GM23338 (cell line): Measurements from ENCODE around the gene TEKTIP1.

Experiments
- CREB1 ChIP-seq: fragments of 250-450 bp; sonication (Bioruptor Pico); IDR thresholded peaks from 2 replicates; pipeline ENCODE4 v1.5.0; 2020; ENCODE audit warnings: low read depth, mild to moderate bottlenecking, moderate library complexity
- EZH2 ChIP-seq: fragments of 200-600 bp; sonication (generic); IDR thresholded peaks from one replicate; pipeline ENCODE4 v1.8.0; 2017; ENCODE audit warnings: antibody characterized with exemption, mild to moderate bottlenecking, low read depth; ENCODE audit not compliant: unreplicated experiment
- EZH2phosphoT487 ChIP-seq: fragments of 200-600 bp; sonication (generic); IDR thresholded peaks from one replicate; pipeline ENCODE4 v1.8.1; 2018; ENCODE audit warnings: antibody characterized with exemption; ENCODE audit not compliant: unreplicated experiment
- JUNB ChIP-seq: IDR thresholded peaks from one replicate; pipeline ENCODE4 v1.6.1; 2016; ENCODE audit warnings: antibody characterized with exemption; ENCODE audit not compliant: unreplicated experiment
- POLR2AphosphoS5 ChIP-seq: IDR thresholded peaks from 2 replicates; pipeline ENCODE4 v1.6.1; 2016; ENCODE audit warnings: antibody characterized with exemption, low read depth
- STAT1 ChIP-seq: IDR thresholded peaks from one replicate; pipeline ENCODE4 v1.6.1; 2016; ENCODE audit warnings: antibody characterized with exemption; ENCODE audit not compliant: unreplicated experiment
- TF ChIP-seq, protein P1 (sequence below), 2 experiments: fragments of 200-600 bp in 1 of 2; sonication (generic) in 1 of 2; conservative IDR thresholded peaks; 2 replicates each; pipeline versions ENCODE4 v1.5.1 to v1.6.1; 2016 to 2017; ENCODE audit warnings: antibody characterized with exemption in 2 of 2, low read depth in 2 of 2, mild to moderate bottlenecking in 2 of 2, moderate library complexity in 1 of 2
- TF ChIP-seq, protein P2 (sequence below): fragments of 250-450 bp; sonication (Bioruptor Pico); IDR thresholded peaks from 2 replicates; pipeline ENCODE4 v1.5.0; 2020; ENCODE audit warnings: mild to moderate bottlenecking, moderate library complexity
- TF ChIP-seq, protein P3 (sequence below): IDR thresholded peaks from one replicate; pipeline ENCODE4 v1.6.1; 2018; ENCODE audit warnings: antibody characterized with exemption; ENCODE audit not compliant: unreplicated experiment
- TF ChIP-seq, protein P4 (sequence below): IDR thresholded peaks from 2 replicates; pipeline ENCODE4 v1.6.1; 2016; ENCODE audit warnings: antibody characterized with exemption

DNA sequence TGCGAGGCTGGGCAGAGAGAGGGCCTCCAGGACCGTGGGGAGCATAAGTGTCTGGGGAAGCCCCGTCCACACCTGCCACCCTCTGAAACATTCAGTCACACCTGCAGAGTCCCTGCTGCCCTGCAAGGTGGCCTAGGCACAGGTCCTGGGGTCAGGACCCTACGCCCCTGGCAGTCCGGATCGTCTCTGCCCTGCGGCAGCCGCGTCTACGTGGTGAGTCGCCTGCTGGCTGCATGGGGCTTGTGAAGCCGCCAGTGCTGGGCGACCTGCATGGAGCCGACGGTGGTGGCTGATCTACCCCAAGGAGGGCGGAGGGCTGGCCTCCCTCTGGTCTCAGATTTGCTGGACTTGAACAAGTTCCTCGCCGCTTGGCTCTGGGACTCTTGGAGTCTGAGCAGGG, 19.8 kb upstream of the TEKTIP1 start:
- TF ChIP-seq EZH2 (no peak), POLR2AphosphoS5 (no peak), JUNB (no peak), CREB1 (CRISPR knock-in tag) (no peak), EZH2phosphoT487 (no peak), STAT1 (no peak)
- TF ChIP-seq, protein P1, sequence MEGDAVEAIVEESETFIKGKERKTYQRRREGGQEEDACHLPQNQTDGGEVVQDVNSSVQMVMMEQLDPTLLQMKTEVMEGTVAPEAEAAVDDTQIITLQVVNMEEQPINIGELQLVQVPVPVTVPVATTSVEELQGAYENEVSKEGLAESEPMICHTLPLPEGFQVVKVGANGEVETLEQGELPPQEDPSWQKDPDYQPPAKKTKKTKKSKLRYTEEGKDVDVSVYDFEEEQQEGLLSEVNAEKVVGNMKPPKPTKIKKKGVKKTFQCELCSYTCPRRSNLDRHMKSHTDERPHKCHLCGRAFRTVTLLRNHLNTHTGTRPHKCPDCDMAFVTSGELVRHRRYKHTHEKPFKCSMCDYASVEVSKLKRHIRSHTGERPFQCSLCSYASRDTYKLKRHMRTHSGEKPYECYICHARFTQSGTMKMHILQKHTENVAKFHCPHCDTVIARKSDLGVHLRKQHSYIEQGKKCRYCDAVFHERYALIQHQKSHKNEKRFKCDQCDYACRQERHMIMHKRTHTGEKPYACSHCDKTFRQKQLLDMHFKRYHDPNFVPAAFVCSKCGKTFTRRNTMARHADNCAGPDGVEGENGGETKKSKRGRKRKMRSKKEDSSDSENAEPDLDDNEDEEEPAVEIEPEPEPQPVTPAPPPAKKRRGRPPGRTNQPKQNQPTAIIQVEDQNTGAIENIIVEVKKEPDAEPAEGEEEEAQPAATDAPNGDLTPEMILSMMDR (conservative IDR thresholded peaks at IDR 0.05; ENCODE audit: low read depth in 2 of 2) = no peak
- TF ChIP-seq, protein P2, sequence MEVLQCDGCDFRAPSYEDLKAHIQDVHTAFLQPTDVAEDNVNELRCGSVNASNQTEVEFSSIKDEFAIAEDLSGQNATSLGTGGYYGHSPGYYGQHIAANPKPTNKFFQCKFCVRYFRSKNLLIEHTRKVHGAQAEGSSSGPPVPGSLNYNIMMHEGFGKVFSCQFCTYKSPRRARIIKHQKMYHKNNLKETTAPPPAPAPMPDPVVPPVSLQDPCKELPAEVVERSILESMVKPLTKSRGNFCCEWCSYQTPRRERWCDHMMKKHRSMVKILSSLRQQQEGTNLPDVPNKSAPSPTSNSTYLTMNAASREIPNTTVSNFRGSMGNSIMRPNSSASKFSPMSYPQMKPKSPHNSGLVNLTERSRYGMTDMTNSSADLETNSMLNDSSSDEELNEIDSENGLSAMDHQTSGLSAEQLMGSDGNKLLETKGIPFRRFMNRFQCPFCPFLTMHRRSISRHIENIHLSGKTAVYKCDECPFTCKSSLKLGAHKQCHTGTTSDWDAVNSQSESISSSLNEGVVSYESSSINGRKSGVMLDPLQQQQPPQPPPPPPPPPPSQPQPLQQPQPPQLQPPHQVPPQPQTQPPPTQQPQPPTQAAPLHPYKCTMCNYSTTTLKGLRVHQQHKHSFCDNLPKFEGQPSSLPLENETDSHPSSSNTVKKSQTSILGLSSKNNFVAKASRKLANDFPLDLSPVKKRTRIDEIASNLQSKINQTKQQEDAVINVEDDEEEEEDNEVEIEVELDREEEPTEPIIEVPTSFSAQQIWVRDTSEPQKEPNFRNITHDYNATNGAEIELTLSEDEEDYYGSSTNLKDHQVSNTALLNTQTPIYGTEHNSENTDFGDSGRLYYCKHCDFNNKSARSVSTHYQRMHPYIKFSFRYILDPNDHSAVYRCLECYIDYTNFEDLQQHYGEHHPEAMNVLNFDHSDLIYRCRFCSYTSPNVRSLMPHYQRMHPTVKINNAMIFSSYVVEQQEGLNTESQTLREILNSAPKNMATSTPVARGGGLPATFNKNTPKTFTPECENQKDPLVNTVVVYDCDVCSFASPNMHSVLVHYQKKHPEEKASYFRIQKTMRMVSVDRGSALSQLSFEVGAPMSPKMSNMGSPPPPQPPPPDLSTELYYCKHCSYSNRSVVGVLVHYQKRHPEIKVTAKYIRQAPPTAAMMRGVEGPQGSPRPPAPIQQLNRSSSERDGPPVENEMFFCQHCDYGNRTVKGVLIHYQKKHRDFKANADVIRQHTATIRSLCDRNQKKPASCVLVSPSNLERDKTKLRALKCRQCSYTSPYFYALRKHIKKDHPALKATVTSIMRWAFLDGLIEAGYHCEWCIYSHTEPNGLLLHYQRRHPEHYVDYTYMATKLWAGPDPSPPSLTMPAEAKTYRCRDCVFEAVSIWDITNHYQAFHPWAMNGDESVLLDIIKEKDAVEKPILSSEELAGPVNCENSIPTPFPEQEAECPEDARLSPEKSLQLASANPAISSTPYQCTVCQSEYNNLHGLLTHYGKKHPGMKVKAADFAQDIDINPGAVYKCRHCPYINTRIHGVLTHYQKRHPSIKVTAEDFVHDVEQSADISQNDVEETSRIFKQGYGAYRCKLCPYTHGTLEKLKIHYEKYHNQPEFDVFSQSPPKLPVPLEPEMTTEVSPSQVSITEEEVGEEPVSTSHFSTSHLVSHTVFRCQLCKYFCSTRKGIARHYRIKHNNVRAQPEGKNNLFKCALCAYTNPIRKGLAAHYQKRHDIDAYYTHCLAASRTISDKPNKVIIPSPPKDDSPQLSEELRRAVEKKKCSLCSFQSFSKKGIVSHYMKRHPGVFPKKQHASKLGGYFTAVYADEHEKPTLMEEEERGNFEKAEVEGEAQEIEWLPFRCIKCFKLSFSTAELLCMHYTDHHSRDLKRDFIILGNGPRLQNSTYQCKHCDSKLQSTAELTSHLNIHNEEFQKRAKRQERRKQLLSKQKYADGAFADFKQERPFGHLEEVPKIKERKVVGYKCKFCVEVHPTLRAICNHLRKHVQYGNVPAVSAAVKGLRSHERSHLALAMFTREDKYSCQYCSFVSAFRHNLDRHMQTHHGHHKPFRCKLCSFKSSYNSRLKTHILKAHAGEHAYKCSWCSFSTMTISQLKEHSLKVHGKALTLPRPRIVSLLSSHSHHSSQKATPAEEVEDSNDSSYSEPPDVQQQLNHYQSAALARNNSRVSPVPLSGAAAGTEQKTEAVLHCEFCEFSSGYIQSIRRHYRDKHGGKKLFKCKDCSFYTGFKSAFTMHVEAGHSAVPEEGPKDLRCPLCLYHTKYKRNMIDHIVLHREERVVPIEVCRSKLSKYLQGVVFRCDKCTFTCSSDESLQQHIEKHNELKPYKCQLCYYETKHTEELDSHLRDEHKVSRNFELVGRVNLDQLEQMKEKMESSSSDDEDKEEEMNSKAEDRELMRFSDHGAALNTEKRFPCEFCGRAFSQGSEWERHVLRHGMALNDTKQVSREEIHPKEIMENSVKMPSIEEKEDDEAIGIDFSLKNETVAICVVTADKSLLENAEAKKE = no peak
- TF ChIP-seq, protein P3, sequence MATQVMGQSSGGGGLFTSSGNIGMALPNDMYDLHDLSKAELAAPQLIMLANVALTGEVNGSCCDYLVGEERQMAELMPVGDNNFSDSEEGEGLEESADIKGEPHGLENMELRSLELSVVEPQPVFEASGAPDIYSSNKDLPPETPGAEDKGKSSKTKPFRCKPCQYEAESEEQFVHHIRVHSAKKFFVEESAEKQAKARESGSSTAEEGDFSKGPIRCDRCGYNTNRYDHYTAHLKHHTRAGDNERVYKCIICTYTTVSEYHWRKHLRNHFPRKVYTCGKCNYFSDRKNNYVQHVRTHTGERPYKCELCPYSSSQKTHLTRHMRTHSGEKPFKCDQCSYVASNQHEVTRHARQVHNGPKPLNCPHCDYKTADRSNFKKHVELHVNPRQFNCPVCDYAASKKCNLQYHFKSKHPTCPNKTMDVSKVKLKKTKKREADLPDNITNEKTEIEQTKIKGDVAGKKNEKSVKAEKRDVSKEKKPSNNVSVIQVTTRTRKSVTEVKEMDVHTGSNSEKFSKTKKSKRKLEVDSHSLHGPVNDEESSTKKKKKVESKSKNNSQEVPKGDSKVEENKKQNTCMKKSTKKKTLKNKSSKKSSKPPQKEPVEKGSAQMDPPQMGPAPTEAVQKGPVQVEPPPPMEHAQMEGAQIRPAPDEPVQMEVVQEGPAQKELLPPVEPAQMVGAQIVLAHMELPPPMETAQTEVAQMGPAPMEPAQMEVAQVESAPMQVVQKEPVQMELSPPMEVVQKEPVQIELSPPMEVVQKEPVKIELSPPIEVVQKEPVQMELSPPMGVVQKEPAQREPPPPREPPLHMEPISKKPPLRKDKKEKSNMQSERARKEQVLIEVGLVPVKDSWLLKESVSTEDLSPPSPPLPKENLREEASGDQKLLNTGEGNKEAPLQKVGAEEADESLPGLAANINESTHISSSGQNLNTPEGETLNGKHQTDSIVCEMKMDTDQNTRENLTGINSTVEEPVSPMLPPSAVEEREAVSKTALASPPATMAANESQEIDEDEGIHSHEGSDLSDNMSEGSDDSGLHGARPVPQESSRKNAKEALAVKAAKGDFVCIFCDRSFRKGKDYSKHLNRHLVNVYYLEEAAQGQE = no peak
- TF ChIP-seq, protein P4, sequence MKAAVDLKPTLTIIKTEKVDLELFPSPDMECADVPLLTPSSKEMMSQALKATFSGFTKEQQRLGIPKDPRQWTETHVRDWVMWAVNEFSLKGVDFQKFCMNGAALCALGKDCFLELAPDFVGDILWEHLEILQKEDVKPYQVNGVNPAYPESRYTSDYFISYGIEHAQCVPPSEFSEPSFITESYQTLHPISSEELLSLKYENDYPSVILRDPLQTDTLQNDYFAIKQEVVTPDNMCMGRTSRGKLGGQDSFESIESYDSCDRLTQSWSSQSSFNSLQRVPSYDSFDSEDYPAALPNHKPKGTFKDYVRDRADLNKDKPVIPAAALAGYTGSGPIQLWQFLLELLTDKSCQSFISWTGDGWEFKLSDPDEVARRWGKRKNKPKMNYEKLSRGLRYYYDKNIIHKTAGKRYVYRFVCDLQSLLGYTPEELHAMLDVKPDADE = no peak
